ENCODE results near the gene NHSL1. TPM values are rescaled to one million over a fixed set of nuclear protein-coding genes. Genes with fewer than 3 reads are reported as not detected.

The NHSL1 gene
- total RNA-seq, 6 experiments from 2014 or later = 19.8 to 54.2 (median 28.5) TPM

- TF ChIP-seq, protein P1, sequence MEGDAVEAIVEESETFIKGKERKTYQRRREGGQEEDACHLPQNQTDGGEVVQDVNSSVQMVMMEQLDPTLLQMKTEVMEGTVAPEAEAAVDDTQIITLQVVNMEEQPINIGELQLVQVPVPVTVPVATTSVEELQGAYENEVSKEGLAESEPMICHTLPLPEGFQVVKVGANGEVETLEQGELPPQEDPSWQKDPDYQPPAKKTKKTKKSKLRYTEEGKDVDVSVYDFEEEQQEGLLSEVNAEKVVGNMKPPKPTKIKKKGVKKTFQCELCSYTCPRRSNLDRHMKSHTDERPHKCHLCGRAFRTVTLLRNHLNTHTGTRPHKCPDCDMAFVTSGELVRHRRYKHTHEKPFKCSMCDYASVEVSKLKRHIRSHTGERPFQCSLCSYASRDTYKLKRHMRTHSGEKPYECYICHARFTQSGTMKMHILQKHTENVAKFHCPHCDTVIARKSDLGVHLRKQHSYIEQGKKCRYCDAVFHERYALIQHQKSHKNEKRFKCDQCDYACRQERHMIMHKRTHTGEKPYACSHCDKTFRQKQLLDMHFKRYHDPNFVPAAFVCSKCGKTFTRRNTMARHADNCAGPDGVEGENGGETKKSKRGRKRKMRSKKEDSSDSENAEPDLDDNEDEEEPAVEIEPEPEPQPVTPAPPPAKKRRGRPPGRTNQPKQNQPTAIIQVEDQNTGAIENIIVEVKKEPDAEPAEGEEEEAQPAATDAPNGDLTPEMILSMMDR (IDR thresholded peaks at IDR 0.05) = no peak
- no peak for TF ChIP-seq POLR2A (IDR thresholded peaks at IDR 0.05)
- no peaks in the 10 kb centered on the region for H3K9me3 ChIP-seq
- DNase-seq = peak; percentile 47 to 69 (median 63)
- peaks cover 0 to 33% (median 14%) of the 10 kb centered on the region in 4 donors for H3K36me3 ChIP-seq
- peak overlapping the region; percentile 76 to 97 (median 89) for H3K27ac ChIP-seq
- intact Hi-C loops (cut with DNase I) = loop anchor here in 1 of 2 donors (10.0 kb wide), 1 partner anchor 110 kb away; no protein-coding TSS in a partner anchor
- ATAC-seq = peak; percentile 6 to 17 (median 12)
- 3% methylated on average over 27 of the region's 35 CpGs for WGBS (ENCODE audit: insufficient coverage, low coverage, low lambda C conversion rate, missing lambda C conversion rate)
- peak overlapping the region; percentile 61 to 78 (median 78) for H3K4me3 ChIP-seq
- peaks cover 0 to 24% (median 11%) of the 10 kb centered on the region in 4 donors for H3K4me1 ChIP-seq
- no peaks in the 10 kb centered on the region for H3K27me3 ChIP-seq
These were observed 94.5 kb downstream of the NHSL1 start for GRCh38 chr6:138404666-138405337.

DNA sequence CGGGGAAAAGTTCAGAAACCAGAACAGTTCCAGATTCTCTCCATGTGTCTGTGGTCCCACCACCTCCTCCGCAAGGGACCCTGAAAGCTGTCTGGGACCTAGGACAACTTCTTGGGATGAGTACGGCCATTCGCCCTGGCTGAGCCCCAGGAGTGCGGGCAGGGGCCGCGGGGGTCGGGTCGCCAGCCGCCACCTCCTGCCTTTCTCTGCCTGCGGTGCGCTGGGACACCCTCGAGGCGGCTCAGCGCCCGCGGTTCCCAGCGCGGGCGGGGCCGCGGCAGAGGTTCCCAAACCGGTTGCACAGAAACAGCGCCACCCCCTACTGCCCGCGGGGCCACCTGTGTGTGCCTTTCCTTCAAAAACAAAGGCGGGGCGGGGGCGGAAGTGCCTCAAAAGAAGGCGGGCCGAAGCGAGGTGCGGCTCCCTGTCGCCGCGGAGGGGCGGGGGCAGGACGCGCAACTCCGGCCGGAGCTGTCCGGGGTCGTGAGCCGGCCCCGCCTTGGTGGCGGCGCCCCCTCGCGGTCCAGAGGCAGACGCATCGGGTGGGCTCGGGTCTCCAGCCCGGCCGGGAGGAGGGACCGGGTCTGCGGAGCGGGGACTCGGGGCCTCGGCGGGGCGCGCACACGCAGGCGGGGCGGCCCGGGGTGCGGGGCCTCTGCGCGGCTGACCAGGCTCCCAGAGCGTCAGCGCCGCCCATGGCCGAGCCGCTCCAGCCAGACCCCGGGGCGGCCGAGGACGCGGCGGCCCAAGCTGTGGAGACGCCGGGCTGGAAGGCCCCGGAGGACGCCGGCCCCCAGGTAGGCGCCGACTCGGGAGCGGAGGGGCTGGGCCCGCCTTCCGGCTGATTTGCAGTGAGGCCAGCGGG, 95.3 kb downstream of the NHSL1 start, which contains the start of gene HEBP2:
Gene HEBP2 (plus strand): TSS at position 423 of the 865 bp plus-strand sequence. CDS start 273 bp downstream, at position 696.
- Histone ChIP-seq H3K27ac (peak within 1 kb of the TSS; percentile 76 to 97 (median 89)), H3K9me3 (no peaks in the 10 kb centered on the region), H3K4me1 (peaks cover 0 to 23% (median 8%) of the 10 kb centered on the region in 4 donors), H3K27me3 (no peaks in the 10 kb centered on the region), H3K4me3 (peak within 1 kb of the TSS; percentile 61 to 78 (median 78)), H3K36me3 (peaks cover 0 to 28% (median 14%) of the 10 kb centered on the region in 4 donors)
- ATAC-seq (peak; percentile 91 to 95 (median 92)), DNase-seq (peak; percentile 99)
- intact Hi-C loops (cut with DNase I) = loop anchor here in 1 of 2 donors (10.0 kb wide), 1 partner anchor 109 kb away; no protein-coding TSS in a partner anchor
- 0% methylated on average over 4 of the region's 92 CpGs for WGBS (ENCODE audit: insufficient coverage, low coverage, low lambda C conversion rate, missing lambda C conversion rate)
- TF ChIP-seq, protein P1 (IDR thresholded peaks at IDR 0.05) = peak; percentile 61 to 68 (median 63)
- peak; percentile 87 for TF ChIP-seq POLR2A (IDR thresholded peaks at IDR 0.05)

- intact Hi-C loops (cut with DNase I) = loop anchor here in 1 of 2 donors (10.0 kb wide), 1 partner anchor 109 kb away; no protein-coding TSS in a partner anchor
- TF ChIP-seq, protein P1 (IDR thresholded peaks at IDR 0.05) = no peak
- TF ChIP-seq POLR2A (IDR thresholded peaks at IDR 0.05) = no peak
- ATAC-seq (peak; percentile 28 to 49 (median 44)), DNase-seq (peak; percentile 64 to 72 (median 69))
- Histone ChIP-seq H3K27me3 (no peaks in the 10 kb centered on the region), H3K4me1 (peaks cover 0 to 20% (median 6%) of the 10 kb centered on the region in 4 donors), H3K9me3 (no peaks in the 10 kb centered on the region), H3K4me3 (peak overlapping the region; percentile 61 to 78 (median 78)), H3K36me3 (peaks cover 0 to 26% (median 12%) of the 10 kb centered on the region in 4 donors), H3K27ac (peak overlapping the region; percentile 76 to 97 (median 89))
- WGBS (ENCODE audit: insufficient coverage, low coverage, low lambda C conversion rate, missing lambda C conversion rate) = 0% methylated on average over 12 of the region's 30 CpGs
These were observed 95.9 kb downstream of the NHSL1 start for GRCh38 chr6:138403324-138403800.

- Histone ChIP-seq H3K9me3 (no peaks in the 10 kb centered on the region), H3K27ac (peak overlapping the region in 1 of 3 donors; percentile 89), H3K36me3 (peaks cover 0 to 20% (median 10%) of the 10 kb centered on the region in 4 donors), H3K4me1 (peaks cover 0 to 15% (median 3%) of the 10 kb centered on the region in 4 donors), H3K4me3 (peak overlapping the region in 1 of 3 donors; percentile 78), H3K27me3 (no peaks in the 10 kb centered on the region)
- whole genome bisulfite sequencing (ENCODE audit: insufficient coverage, low coverage, low lambda C conversion rate, missing lambda C conversion rate) = 87% methylated on average over 6 of the region's 8 CpGs
- no peak for TF ChIP-seq POLR2A (IDR thresholded peaks at IDR 0.05)
- TF ChIP-seq, protein P1 (IDR thresholded peaks at IDR 0.05) = no peak
- intact Hi-C loops (cut with DNase I) = loop anchor here in 1 of 2 donors (10.0 kb wide), 1 partner anchor 108 kb away; no protein-coding TSS in a partner anchor
- ATAC-seq (no peak), DNase-seq (no peak)
These were observed 96.5 kb downstream of the NHSL1 start for GRCh38 chr6:138402838-138403187.

Data from right lobe of liver (tissue), 6 donors.